DMS53 (cell line): ENCODE measurements around the gene RAVER1.
A peak's percentile ranks its signal among the peaks of the same experiment; 100 is the strongest.
"Not testable (repeated sequence)": the region's sequence is repeated elsewhere in the genome, so short reads cannot be mapped to it uniquely, and the experiment has no call there.

Experiments used
- DNase-seq: peaks from one replicate; lab custom pipeline; 2025; lab: John Stamatoyannopoulos, UW

The RAVER1 gene

GRCh38 chr19:10290357-10290875 is 42.9 kb downstream of the RAVER1 start:
- peak; percentile 61 for DNase-seq

- peak; percentile 72 for DNase-seq
Measured at GRCh38 chr19:10289836-10290356, 43.4 kb downstream of the RAVER1 start, which contains the start of gene ICAM5. Gene ICAM5, plus strand, starts transcription at chr19:10289952. Its CDS starts 92 bp downstream, at chr19:10290044.

- DNase-seq, result peak; percentile 94
Measured at GRCh38 chr19:10289167-10289835, 44.0 kb downstream of the RAVER1 start.

- peak; percentile 89 for DNase-seq
Measured at GRCh38 chr19:10288662-10289166, 44.6 kb downstream of the RAVER1 start.

GRCh38 chr19:10286803-10287737 is 46.3 kb downstream of the RAVER1 start, which contains the start of gene ICAM4:
Gene ICAM4, plus strand, starts transcription at chr19:10286955. Its CDS starts 58 bp downstream, at chr19:10287013.
- DNase-seq, result no peak

- no peak for DNase-seq
Measured at GRCh38 chr19:10285393-10285792, 47.9 kb downstream of the RAVER1 start.

- no peak for DNase-seq
Measured at GRCh38 chr19:10284960-10285278, 48.4 kb downstream of the RAVER1 start.

GRCh38 chr19:10284065-10284959 is 49.0 kb downstream of the RAVER1 start:
- DNase-seq, result no peak

- DNase-seq, result no peak
Measured at GRCh38 chr19:10283301-10284064, 49.8 kb downstream of the RAVER1 start.

GRCh38 chr19:10282043-10282442 is 51.3 kb downstream of the RAVER1 start:
- DNase-seq, result not testable (repeated sequence)

GRCh38 chr19:10279737-10280442 is 53.4 kb downstream of the RAVER1 start:
- DNase-seq, result no peak

GRCh38 chr19:10278935-10279334 is 54.4 kb downstream of the RAVER1 start:
- DNase-seq, result no peak

GRCh38 chr19:10277795-10278589 is 55.3 kb downstream of the RAVER1 start:
- no peak for DNase-seq

GRCh38 chr19:10274589-10274988 is 58.7 kb downstream of the RAVER1 start:
- DNase-seq, result no peak

- no peak for DNase-seq
Measured at GRCh38 chr19:10271543-10272086, 61.7 kb downstream of the RAVER1 start.

GRCh38 chr19:10270616-10271394 is 62.5 kb downstream of the RAVER1 start, which contains the start of gene ICAM1:
Gene ICAM1, plus strand, starts transcription at chr19:10271120. Its CDS starts 40 bp downstream, at chr19:10271160.
- DNase-seq, result peak; percentile 73

GRCh38 chr19:10270180-10270615 is 63.1 kb downstream of the RAVER1 start:
- DNase-seq, result peak; percentile 53
